Measurements from ENCODE around the gene NIP7.
"Not testable (repeated sequence)": the region's sequence is repeated elsewhere in the genome, so short reads cannot be mapped to it uniquely, and the experiment has no call there.

The NIP7 gene

GRCh38 chr16:69348222-69348621 is 8.7 kb downstream of the NIP7 start:
- peak; percentile 25 for DNase-seq

GRCh38 chr16:69349536-69349935 is 10.0 kb downstream of the NIP7 start:
- DNase-seq = no peak

- DNase-seq = no peak
Measured at GRCh38 chr16:69350536-69351133, 11.1 kb downstream of the NIP7 start.

GRCh38 chr16:69351309-69352027 is 11.9 kb downstream of the NIP7 start, which contains the start of gene TMED6:
TSS of gene TMED6 (minus strand) at chr16:69351786. CDS start at chr16:69351753, 33 bp downstream.
- no peak for DNase-seq

- DNase-seq = not testable (repeated sequence)
Measured at GRCh38 chr16:69360070-69360469, 20.5 kb downstream of the NIP7 start.

GRCh38 chr16:69363281-69363717 is 23.7 kb downstream of the NIP7 start:
- DNase-seq = no peak

GRCh38 chr16:69364088-69364487 is 24.5 kb downstream of the NIP7 start:
- no peak for DNase-seq

GRCh38 chr16:69365901-69366300 is 26.3 kb downstream of the NIP7 start:
- no peak for DNase-seq

- no peak for DNase-seq
Measured at GRCh38 chr16:69366431-69366830, 26.9 kb downstream of the NIP7 start.

- peak; percentile 52 for DNase-seq
Measured at GRCh38 chr16:69367980-69368379, 28.4 kb downstream of the NIP7 start.

- DNase-seq = peak; percentile 41
Measured at GRCh38 chr16:69368866-69369265, 29.3 kb downstream of the NIP7 start.

- no peak for DNase-seq
Measured at GRCh38 chr16:69371564-69371963, 32.0 kb downstream of the NIP7 start.

- DNase-seq = no peak
Measured at GRCh38 chr16:69373019-69373418, 33.4 kb downstream of the NIP7 start.

GRCh38 chr16:69376393-69377059 is 37.0 kb downstream of the NIP7 start:
- DNase-seq = no peak

GRCh38 chr16:69378036-69378435 is 38.5 kb downstream of the NIP7 start:
- no peak for DNase-seq

GRCh38 chr16:69378760-69379159 is 39.2 kb downstream of the NIP7 start:
- DNase-seq = no peak

GRCh38 chr16:69381231-69381630 is 41.7 kb downstream of the NIP7 start:
- DNase-seq = peak; percentile 44

- DNase-seq = peak; percentile 50
Measured at GRCh38 chr16:69382421-69382820, 42.8 kb downstream of the NIP7 start.

GRCh38 chr16:69384974-69385373 is 45.4 kb downstream of the NIP7 start:
- no peak for DNase-seq

GRCh38 chr16:69386596-69386995 is 47.0 kb downstream of the NIP7 start:
- no peak for DNase-seq

Data from hematopoietic multipotent progenitor cell treated with erythropoietin and hydrocortisone succinate and interleukin-3 and kit ligand, for 4 days (in vitro differentiated cells).